H9 (cell line): ENCODE data around the gene BHLHE23. TPM values are rescaled to one million over a fixed set of nuclear protein-coding genes. Genes with fewer than 3 reads are reported as not detected.
A peak's percentile ranks its signal among the peaks of the same experiment; 100 is the strongest.

ENCODE experiments used
- DNase-seq: peaks from one replicate; pipeline ENCODE4 v3.0.0-alpha.2; 2017
- H2AFZ ChIP-seq: one replicate; pipeline ENCODE4 v1.6.1; 2013; ENCODE audit warnings: mild to moderate bottlenecking, low read length, control low read depth, moderate library complexity
- H2AK5ac ChIP-seq: 2 replicates; pipeline ENCODE4 v1.6.1; 2013; ENCODE audit warnings: low read length, control low read depth, mixed read lengths; ENCODE audit not compliant: insufficient read length
- H2BK120ac ChIP-seq: one replicate; pipeline ENCODE4 v1.6.1; 2013; ENCODE audit warnings: low read depth, mild to moderate bottlenecking, low read length, control low read depth, inconsistent platforms; ENCODE audit not compliant: poor library complexity, severe bottlenecking
- H2BK12ac ChIP-seq: 2 replicates; pipeline ENCODE4 v1.6.1; 2013; ENCODE audit warnings: low read length, control low read depth, mixed read lengths, low read depth; ENCODE audit not compliant: insufficient read length
- H2BK15ac ChIP-seq: 2 replicates; pipeline ENCODE4 v1.6.1; 2013; ENCODE audit warnings: low read depth, low read length, control low read depth
- H2BK20ac ChIP-seq: one replicate; pipeline ENCODE4 v1.6.1; 2013; ENCODE audit warnings: low read depth, mild to moderate bottlenecking, low read length, control low read depth, inconsistent platforms; ENCODE audit not compliant: poor library complexity, severe bottlenecking
- H2BK5ac ChIP-seq: 2 replicates; pipeline ENCODE4 v1.6.1; 2013; ENCODE audit warnings: low read length, control low read depth, mixed read lengths; ENCODE audit not compliant: insufficient read length
- H3K14ac ChIP-seq: 2 replicates; pipeline ENCODE4 v1.6.1; 2013; ENCODE audit warnings: low read length, control low read depth; ENCODE audit not compliant: insufficient read depth
- H3K18ac ChIP-seq: 2 replicates; pipeline ENCODE4 v1.6.1; 2013; ENCODE audit warnings: low read depth, mild to moderate bottlenecking, mixed read lengths, low read length, control low read depth; ENCODE audit not compliant: insufficient read length
- H3K23ac ChIP-seq: 2 replicates; pipeline ENCODE4 v1.6.1; 2013; ENCODE audit warnings: low read length, control low read depth, mixed read lengths, low read depth; ENCODE audit not compliant: insufficient read length
- H3K23me2 ChIP-seq: 2 replicates; pipeline ENCODE4 v1.6.1; 2013; ENCODE audit warnings: low read depth, mild to moderate bottlenecking, mixed read lengths, low read length, control low read depth; ENCODE audit not compliant: insufficient read length, poor library complexity, severe bottlenecking
- H3K27ac ChIP-seq: 2 replicates; pipeline ENCODE4 v1.5.1; 2013; ENCODE audit warnings: low read length, control low read depth, mixed read lengths, low read depth; ENCODE audit not compliant: insufficient read length
- H3K27me3 ChIP-seq: 2 replicates; pipeline ENCODE4 v1.6.1; 2013; ENCODE audit warnings: low read length, control low read depth, inconsistent platforms; ENCODE audit not compliant: insufficient read depth
- H3K4ac ChIP-seq: 2 replicates; pipeline ENCODE4 v1.6.1; 2013; ENCODE audit warnings: low read depth, mild to moderate bottlenecking, control low read depth, inconsistent platforms, low read length, moderate library complexity
- H3K4me1 ChIP-seq: 2 replicates; pipeline ENCODE4 v1.6.1; 2013; ENCODE audit warnings: low read length, control low read depth, inconsistent platforms; ENCODE audit not compliant: insufficient read depth
- H3K4me2 ChIP-seq: 2 replicates; pipeline ENCODE4 v1.6.1; 2013; ENCODE audit warnings: low read length, control low read depth, mixed read lengths; ENCODE audit not compliant: insufficient read length, insufficient read depth
- H3K56ac ChIP-seq: 2 replicates; pipeline ENCODE4 v1.6.1; 2013; ENCODE audit warnings: low read depth, mild to moderate bottlenecking, mixed read lengths, low read length, control low read depth; ENCODE audit not compliant: insufficient read length
- H3K79me1 ChIP-seq: 2 replicates; pipeline ENCODE4 v1.6.1; 2013; ENCODE audit warnings: low read depth, mild to moderate bottlenecking, moderate library complexity, low read length, control low read depth, inconsistent platforms; ENCODE audit not compliant: insufficient read depth, poor library complexity, severe bottlenecking
- H3K79me2 ChIP-seq: 2 replicates; pipeline ENCODE4 v1.6.1; 2013; ENCODE audit warnings: low read length, control low read depth, inconsistent platforms; ENCODE audit not compliant: insufficient read depth
- H3K9ac ChIP-seq: 2 replicates; pipeline ENCODE4 v1.6.1; 2013; ENCODE audit warnings: low read length, control low read depth, mixed read lengths; ENCODE audit not compliant: insufficient read length; ENCODE audit errors: extremely low read depth
- H3K9me3 ChIP-seq: one replicate; pipeline ENCODE4 v1.6.1; 2013; ENCODE audit warnings: low read depth, low read length, inconsistent platforms; ENCODE audit not compliant: control insufficient read depth
- H3T11ph ChIP-seq: one replicate; pipeline ENCODE4 v1.6.1; 2013; ENCODE audit warnings: mild to moderate bottlenecking, low read length, control low read depth, inconsistent platforms
- H4K20me1 ChIP-seq: one replicate; pipeline ENCODE4 v1.6.1; 2013; ENCODE audit not compliant: control insufficient read depth, insufficient read length, insufficient read depth
- H4K5ac ChIP-seq: 2 replicates; pipeline ENCODE4 v1.6.1; 2013; ENCODE audit warnings: low read depth, mild to moderate bottlenecking, mixed read lengths, low read length, control low read depth; ENCODE audit not compliant: insufficient read length
- H4K8ac ChIP-seq: replicated peaks from 2 replicates; pipeline ENCODE4 v1.6.1; 2013; ENCODE audit warnings: low read length, control low read depth, mixed read lengths, low read depth; ENCODE audit not compliant: insufficient read length
- H4K91ac ChIP-seq: 2 replicates; pipeline ENCODE4 v1.6.1; 2013; ENCODE audit warnings: low read depth, mild to moderate bottlenecking, moderate library complexity, mixed read lengths, low read length, control low read depth; ENCODE audit not compliant: insufficient read length
- H3K27ac Mint-ChIP-seq, 3 experiments: 2 replicates in 2 of 3; 3 replicates in 1 of 3; pipeline ENCODE4 v1.8.0; 2020 to 2021; ENCODE audit warnings: mixed read lengths in 3 of 3, mild to moderate bottlenecking in 1 of 3, moderate library complexity in 1 of 3
- H3K27me3 Mint-ChIP-seq: 2 replicates; pipeline ENCODE4 v1.8.0; 2021; ENCODE audit warnings: low read depth, mild to moderate bottlenecking, moderate library complexity, mixed read lengths
- H3K36me3 Mint-ChIP-seq, 3 experiments: 2 replicates in 2 of 3; 3 replicates in 1 of 3; pipeline ENCODE4 v1.8.0; 2020 to 2021; ENCODE audit warnings: low read depth in 3 of 3, mixed read lengths in 3 of 3; ENCODE audit not compliant: insufficient read depth in 1 of 3
- H3K4me1 Mint-ChIP-seq, 2 experiments: 2 replicates each; pipeline ENCODE4 v1.8.0; 2020; ENCODE audit warnings: mixed read lengths in 2 of 2
- H3K4me3 Mint-ChIP-seq, 2 experiments: 2 replicates in 1 of 2; 3 replicates in 1 of 2; pipeline ENCODE4 v1.8.0; 2020 to 2021; ENCODE audit warnings: mild to moderate bottlenecking in 2 of 2, mixed read lengths in 2 of 2, moderate library complexity in 1 of 2
- H3K9me3 Mint-ChIP-seq, 2 experiments: 2 replicates in 1 of 2; 3 replicates in 1 of 2; pipeline ENCODE4 v1.8.0; 2020; ENCODE audit warnings: mild to moderate bottlenecking in 2 of 2, mixed read lengths in 2 of 2, moderate library complexity in 1 of 2
- WGBS: extraction: QIAGEN DNeasy Blood & Tissue Kit; methylation state at CpG from one replicate; pipeline ENCODE4 v1.1.7; 2013; ENCODE audit warnings: missing lambda C conversion rate, low lambda C conversion rate, mixed read lengths; ENCODE audit not compliant: insufficient read length; ENCODE audit errors: extremely low coverage; 5-methylcytosine and 5-hydroxymethylcytosine counted together
- total RNA-seq: library from RNA; stranded (reverse); gene quantifications from 2 replicates; pipeline ENCODE4 v1.2.1, GENCODE V29; 2021
- TF ChIP-seq, protein P1 (sequence below): fragments of 200-600 bp; sonication (generic); conservative IDR thresholded peaks from 3 replicates; pipeline ENCODE4 v1.8.0; 2021; ENCODE audit warnings: antibody characterized with exemption, mild to moderate bottlenecking

BHLHE23 gene
- total RNA-seq, 1 experiment from 2014 or later, result 0.35 TPM

DNA sequence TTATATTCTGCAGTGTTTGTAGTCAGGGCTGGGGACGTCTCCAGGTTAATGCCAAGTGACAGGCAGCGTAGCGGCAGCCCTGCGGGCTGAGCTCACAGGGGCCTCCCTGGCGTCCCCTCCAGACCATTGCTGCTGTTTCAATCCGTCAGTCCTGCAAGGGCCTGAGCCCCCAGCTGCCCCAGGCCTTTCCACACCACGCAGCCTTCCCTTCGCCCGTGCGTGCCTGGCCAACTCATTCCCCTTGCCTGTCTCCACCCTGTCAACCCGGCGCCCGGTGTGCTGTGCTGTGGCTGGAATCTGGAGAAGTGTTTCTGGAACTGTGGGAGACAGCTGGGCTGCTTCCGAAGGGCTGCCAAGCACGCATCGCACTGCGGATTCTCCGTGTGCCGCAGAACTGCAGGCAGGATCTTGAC is 11.9 kb downstream of the BHLHE23 start:
- H3K4me3 Mint-ChIP-seq, result no peak overlapping the region; a peak in 1 of 5 replicates
- Histone ChIP-seq H2BK20ac (no peak overlapping the region), H2AFZ (no peak overlapping the region), H4K5ac (no peak overlapping the region), H3K4me1 (no peaks in the 10 kb centered on the region; the same call in 1 of the 2 replicates), H3K4ac (no peak overlapping the region), H3T11ph (no peak overlapping the region), H3K27me3 (peaks cover 3% of the 10 kb centered on the region; the same call in 1 of the 2 replicates), H3K79me2 (no peaks in the 10 kb centered on the region), H3K56ac (no peak overlapping the region), H3K23me2 (no peaks in the 10 kb centered on the region), H2BK12ac (no peak overlapping the region), H4K91ac (no peak overlapping the region), H4K20me1 (peaks cover 2% of the 10 kb centered on the region), H3K79me1 (no peaks in the 10 kb centered on the region), H3K18ac (no peak overlapping the region), H4K8ac (no peak overlapping the region), H3K14ac (peak overlapping the region; percentile 22; the same call in 1 of the 2 replicates), H2BK5ac (no peak overlapping the region), H3K23ac (no peak overlapping the region), H3K4me2 (no peak overlapping the region), H2BK120ac (no peak overlapping the region), H2AK5ac (no peak overlapping the region), H3K9ac (no peak overlapping the region), H3K27ac (no peak overlapping the region), H3K9me3 (no peaks in the 10 kb centered on the region), H2BK15ac (no peak overlapping the region)
- TF ChIP-seq, protein P1, sequence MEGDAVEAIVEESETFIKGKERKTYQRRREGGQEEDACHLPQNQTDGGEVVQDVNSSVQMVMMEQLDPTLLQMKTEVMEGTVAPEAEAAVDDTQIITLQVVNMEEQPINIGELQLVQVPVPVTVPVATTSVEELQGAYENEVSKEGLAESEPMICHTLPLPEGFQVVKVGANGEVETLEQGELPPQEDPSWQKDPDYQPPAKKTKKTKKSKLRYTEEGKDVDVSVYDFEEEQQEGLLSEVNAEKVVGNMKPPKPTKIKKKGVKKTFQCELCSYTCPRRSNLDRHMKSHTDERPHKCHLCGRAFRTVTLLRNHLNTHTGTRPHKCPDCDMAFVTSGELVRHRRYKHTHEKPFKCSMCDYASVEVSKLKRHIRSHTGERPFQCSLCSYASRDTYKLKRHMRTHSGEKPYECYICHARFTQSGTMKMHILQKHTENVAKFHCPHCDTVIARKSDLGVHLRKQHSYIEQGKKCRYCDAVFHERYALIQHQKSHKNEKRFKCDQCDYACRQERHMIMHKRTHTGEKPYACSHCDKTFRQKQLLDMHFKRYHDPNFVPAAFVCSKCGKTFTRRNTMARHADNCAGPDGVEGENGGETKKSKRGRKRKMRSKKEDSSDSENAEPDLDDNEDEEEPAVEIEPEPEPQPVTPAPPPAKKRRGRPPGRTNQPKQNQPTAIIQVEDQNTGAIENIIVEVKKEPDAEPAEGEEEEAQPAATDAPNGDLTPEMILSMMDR, result no peak
- DNase-seq, result no peak
- H3K27ac Mint-ChIP-seq, result no peak overlapping the region
- H3K9me3 Mint-ChIP-seq, result peaks cover 0 to 3% of the 10 kb centered on the region in 2 experiments; a peak in 2 of 5 replicates
- WGBS, result no CpG with 5 or more reads among the region's 19 CpGs
- H3K27me3 Mint-ChIP-seq, result peaks cover 51% of the 10 kb centered on the region
- H3K4me1 Mint-ChIP-seq, result peaks cover 12 to 42% of the 10 kb centered on the region in 2 experiments; a peak in 3 of 4 replicates
- H3K36me3 Mint-ChIP-seq, result no peaks in the 10 kb centered on the region
